SKM-1 (cell line): ENCODE data around the gene HOXC11.

Source experiments
- DNase-seq: peaks from one replicate; lab custom pipeline; 2025; ENCODE audit not compliant: unreplicated experiment; lab: John Stamatoyannopoulos, UW

The HOXC11 gene

DNA sequence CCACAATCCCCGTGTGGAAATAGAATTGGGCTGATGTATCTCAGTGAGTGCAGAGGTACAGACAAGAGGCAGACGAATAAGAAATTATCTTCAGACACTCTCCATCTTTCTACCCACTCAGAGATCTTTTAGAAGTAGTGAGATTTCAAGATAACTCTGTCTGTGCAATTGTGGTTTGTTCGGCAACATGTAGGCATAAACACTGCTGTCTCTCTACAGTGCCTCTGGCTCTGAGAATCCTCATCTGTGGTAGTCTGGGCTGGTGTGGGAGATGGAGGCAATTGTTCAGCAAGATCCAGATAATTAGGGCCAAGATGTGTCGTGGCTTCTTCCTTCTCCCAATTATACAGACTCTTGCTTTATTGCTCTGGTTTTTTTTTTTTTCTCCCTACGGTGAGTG is 31.2 kb upstream of the HOXC11 start:
- no peak for DNase-seq

DNA sequence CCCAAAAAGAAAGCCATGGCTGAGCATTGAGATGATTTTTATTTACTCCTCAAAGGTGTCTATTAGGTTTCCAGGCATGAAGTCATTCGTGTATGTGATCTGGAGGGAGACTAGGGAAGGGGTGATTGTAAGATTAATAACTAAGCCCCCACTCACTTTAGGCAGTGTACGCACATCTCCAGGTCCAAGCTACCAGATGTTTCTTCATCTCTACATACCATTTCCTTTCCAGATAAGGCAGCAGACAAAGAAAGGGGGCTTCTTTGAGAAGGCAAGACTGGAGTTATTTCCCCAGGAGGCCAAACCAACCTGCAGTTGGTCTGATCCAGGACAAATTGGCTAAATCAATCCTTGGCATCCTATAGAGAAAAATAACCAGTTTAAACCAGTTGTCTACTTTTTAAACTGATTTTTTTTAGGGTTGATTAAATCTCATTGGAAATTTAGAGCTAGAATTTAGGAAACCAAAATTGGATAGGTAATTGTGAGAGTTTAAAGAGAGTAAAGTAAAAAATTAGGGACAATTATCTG is 30.4 kb upstream of the HOXC11 start:
- no peak for DNase-seq

DNA sequence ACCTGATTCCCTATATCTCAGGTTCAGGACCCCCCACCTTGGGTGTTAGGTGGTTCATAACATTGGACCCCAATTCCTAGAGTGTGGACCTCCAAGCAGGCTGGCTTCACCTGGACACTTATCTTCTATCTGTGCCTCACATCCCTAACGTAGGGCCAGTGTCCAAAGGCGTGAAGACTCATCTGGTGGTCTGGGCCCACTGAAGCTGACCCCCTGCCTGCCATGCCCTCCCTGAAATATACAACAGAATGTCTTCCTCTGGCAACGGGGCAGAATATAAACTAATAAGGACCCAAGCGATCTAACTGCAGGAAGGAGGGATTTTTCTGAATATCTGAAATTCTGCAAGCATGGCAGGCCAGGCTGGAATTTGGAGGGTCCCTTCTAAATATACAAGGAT is 28.7 kb upstream of the HOXC11 start:
- no peak for DNase-seq

DNA sequence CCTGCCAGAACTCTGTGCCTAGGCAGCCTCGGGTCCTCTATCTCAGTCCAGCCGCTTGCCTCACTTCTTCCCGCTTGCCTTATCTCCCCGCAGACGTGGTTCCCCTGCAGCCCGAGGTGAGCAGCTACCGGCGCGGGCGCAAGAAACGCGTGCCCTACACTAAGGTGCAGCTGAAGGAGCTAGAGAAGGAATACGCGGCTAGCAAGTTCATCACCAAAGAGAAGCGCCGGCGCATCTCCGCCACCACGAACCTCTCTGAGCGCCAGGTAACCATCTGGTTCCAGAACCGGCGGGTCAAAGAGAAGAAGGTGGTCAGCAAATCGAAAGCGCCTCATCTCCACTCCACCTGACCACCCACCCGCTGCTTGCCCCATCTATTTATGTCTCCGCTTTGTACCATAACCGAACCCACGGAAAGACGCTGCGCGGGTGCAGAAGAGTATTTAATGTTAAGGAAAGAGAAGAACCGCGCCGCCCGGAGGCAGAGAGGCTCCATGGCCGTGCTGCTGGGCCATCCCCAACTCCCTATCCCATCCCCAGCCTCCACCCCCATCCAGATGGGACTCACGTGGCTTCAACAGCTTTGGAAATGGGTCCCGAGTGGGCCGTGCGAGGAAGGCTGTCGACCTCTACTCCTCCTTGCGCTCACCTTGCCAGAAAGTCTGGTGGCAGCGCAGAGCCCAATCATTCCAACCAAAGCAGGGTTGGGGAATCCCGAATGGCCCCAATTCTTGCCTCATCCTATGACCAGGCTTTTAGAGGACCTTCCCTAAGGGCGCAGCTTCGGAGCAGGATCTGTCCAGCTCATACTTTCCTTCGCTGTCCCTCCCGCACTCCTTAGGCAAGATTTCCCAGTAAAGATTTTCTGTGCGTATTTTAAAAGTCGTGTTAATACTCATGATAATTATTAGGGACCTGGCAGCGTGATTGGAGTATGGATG is 27.7 kb upstream of the HOXC11 start:
- DNase-seq = no peak

DNA sequence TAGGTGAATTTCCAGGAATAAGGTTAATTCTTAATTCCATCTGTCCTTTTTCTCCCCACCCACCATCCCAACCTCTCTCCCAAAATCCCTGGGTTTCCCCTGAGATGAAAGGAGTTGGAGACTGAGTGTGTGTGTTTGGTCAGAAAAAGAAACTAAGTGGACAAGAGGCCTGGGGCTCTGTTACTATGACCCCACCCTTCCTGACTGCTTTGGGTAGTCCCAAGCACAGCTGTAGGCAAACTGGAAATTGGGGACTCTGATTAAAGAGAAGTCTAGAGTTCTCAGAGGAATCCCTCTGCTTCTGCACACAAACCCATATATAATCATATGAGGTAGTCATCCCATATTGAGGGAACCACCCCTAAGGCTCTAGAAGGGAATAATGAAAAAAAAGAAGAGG is 25.2 kb upstream of the HOXC11 start:
- DNase-seq = no peak

DNA sequence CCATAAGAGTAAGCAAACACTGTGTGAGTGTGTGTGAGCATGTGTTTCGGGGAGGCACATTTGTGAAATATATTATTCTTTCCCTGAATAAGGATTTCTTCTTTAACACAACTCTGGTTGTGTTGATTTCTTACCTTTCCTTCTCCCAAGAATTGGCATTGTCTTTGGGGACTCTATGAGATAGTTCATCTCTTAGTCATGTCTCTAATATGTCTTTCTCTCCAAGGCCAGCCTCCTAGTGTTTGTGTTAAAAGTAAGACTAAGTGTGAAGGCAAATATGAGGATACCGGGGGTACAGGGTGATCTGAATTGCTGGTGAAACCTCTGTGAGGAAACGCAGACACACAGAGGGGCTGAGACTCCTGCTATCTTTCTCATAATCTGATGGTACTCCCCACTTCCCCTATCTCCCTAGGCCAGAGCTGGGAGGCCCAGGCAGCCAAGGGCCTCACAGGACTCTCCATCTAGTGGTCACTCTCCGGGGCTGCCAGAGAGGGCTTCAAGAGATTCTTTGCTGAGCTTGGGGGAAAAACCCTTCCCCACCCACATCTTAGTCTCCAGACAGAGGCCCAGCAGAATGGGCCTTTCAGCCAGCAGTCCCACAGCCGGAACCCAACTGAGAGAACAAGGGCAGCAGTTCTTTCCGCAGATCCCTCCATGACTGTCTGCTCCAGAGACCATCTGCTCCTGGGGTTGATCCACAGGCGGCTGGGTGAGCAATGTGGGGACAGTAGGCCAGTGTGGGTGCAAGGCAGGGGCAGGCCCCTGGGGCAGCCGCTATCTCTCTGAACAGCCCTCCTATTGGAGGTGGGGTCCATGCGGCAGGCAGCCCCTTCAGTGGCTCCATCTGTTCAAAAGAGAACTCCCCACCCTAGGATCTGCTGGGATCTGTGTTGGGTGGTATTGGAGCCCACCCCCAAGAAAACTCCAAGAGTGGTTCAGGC is 24.0 kb upstream of the HOXC11 start:
- DNase-seq = no peak

DNA sequence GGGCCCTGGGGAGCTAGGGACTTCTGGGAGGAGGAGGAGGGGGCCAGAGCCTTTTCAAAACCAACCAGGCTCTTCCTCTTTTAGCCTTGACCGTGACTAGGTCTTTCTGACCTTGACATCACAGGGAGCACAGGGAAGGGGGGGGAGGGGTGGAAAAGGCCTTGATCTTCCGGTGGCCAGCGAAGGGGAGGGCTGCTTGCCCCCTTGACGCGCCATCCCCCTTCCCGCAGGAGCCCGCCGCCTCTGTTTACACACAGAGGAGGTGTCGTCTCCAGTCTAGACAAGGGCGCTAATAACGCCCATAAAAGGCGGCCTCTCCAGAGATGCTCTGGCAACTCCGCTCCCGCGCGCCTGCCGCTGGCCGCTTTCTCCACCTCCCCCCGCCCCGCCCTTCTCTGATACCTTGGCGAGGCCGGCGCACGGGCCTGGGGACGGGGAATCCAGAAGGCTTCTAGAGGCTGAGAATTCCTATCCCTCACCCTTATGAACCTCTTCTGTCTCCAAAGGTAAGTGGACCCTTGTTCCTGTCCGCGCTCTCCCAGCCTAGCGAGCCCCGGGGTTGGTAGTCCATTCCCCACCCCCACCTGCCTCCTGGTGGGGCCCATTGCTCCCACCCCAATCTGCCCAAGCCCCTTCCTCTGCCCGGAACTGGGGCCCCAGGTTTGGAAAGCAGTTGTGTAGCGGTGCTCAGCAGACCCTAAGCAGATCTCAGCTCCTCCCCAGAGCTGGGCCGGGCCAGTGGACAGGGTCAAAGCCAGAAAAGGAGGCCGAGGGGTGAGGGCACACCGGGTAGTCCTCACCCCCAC is 23.1 kb upstream of the HOXC11 start:
- DNase-seq = no peak

DNA sequence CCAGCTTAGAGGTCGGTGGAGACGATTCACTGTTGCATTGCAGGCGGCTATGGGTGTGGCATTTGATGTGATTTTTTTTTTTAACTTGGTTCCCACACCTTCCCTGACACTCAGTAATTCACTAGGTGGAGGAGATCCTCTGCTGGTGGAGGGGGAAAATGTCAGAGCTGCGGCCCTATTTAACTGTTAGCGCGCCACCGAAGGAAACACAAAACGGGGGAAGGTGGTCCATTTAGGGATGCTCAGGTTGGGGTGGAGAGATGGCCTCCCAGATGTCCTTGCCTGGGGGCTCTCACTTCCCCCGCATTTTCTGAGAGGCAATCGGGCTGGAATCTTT is 22.5 kb upstream of the HOXC11 start:
- no peak for DNase-seq

DNA sequence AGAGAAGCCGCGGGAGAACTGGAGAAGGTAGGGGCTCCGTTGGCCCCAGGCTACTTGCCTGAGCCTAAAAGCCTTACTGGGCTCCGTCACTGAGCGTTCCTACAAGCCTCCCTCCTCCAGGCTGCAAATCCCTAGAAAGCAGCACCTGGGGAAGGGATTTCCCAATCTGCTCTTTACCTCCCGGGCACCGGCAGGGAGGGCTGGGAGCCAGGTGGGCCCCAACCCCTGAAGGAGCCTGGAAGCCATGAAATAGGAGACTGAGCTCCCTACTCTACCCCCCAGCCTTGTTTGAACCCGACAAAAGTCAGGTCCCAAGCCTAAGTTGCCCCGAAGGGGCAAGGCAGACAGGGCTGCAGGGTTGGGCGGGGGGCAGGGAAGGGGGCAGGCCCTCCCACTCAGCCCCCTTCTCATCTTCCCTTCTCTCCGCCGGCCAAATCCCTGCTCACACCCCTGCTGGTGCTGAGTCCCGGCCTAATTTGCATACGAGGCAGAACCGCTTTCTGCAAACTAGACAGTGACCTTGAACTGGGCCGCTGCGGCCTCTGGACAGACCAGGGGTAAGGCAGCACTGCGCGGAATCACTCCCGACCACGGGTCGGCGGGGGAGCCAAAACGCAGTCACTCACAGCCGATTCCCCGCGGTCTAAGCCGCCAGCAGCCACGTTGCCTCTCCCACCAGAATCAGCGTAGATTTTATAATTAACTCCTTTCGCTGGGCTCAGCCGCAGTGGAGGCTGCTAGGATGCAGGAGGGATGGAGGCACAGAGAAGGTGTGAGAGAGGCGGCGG is 21.9 kb upstream of the HOXC11 start:
- no peak for DNase-seq

DNA sequence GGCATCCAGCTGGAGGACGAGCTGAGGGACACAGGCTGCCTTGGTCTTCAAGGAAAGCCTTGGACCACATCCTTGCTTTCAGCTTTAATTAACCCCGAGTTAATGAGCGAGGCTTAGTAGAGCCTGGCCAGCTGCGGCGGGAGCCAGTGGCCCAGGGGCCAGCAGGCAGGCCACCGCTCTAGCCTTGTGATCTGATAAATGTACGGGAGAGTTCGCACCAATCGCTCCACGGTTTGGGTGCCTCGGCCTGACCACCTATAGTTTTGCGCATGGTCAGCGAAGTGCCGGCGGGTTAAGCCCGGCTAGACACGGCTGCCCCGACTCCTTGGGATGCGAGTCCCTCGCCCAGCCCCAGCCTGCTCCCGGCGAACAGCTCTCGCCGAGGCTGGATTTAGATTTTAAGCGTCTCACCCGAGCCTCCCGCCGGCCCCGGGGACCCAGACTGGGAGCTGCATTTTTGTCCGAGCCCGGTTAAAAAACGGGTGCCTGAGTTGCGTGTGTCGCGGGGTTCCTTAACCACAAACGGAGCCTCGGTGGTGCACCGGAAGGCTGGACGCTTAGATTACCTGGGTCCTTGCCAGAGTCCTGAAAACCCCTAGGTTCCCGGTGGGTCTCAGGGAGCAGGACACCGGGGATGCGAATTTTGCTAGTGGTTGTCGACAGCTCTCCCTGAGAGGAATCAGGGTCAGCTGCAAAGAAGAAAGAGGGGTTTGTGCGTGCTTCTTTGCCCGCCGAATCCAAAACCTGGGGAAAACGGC is 21.2 kb upstream of the HOXC11 start:
- DNase-seq = no peak

DNA sequence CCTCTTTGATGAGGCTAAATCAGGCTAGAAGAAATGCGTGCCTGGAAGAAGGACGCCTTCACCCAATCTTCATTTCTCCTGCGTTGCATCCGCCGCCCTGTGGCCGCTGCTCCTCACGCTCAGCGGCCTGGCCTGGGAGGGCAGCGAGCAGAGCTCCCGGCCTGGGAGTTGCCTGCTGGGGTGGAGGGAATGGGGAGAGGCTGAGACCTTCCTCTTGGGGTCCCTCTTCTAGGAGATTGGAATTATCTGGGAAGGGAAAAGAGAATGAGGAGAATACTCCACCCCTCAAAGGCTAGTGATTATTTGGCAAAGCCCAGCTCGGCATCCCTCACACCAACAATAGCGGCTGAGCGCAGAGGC is 20.6 kb upstream of the HOXC11 start:
- DNase-seq = no peak

DNA sequence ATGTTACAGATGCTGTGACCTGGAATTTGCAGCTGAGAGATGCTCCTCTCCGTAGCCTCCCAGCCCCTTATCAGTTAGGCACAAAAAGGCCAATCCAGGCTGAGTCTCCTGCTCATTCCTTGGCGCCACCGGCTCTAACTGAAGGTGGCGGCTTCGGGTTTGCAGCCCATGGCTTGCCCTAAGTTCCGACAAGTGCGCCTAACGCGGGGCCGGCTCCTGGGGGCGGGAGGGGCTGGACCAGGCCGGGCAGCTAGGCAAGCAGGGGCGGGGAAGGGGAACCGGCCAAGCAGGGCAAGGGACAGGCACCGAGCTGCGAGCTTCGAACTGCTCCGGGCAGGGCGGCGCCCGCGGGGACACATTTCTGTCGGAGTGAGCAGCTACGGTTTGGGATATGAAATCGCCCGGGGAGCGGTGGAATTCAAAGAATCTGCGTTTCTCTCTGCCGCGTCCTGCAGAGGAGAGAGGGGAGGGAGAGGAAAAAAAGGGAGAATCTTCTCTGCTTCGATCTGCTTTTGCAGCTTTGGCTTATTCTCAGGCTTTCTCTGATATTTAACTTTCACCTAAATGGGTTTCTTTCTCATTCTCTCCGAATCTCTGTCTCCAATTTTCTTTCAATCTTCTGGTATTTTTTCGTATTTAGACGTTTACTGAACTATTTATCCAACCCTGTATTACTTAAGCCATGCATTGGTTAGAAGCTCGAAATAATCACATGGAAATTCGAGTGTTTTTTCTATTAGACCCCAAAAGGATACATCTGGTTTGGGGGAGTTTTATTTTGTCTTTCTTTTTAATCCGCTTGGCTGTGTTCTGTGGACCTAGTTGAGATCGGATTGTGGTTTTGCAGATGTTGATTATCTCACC is 19.8 kb upstream of the HOXC11 start:
- DNase-seq = no peak

DNA sequence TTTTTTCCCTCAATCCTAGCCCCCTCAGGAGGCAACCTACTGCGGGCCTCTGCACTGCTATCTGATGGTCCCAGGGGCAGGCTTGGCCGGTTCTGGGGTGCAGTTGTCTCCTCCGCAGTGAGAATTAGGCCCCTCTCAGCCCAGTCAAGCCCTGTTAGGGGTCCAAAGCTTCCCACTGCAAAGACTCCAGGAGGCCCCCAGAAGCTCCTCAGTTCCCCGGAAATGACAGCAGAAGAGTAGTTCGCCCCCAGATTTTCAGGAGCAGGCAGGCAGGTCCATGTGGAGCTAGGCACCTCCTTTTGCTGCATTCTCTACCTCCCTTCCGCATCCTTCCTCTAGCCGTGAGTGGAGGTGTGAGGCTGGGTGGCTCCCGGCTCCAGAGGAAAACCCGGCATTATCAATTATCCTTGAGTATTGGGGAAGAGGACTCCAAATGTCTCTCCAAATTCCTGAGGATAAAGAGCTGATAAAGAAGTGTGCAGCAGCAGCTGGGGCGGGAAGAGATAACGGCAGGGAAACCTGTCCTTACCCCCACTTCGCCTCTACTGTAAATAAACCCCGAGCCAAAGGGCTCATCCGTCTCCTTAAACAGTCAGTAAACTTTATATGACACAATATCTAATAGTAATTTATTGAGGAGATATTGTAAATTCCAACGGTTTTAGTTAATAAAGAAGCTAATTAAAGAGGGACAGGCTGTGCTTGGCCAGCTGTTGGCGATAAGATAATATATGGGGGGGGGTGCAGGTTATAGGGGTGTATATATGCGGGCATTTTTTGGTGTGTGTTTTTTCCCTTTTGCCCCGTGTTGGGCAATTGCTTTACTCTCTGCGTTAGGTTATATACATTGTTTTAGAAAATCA is 18.9 kb upstream of the HOXC11 start:
- DNase-seq = no peak

DNA sequence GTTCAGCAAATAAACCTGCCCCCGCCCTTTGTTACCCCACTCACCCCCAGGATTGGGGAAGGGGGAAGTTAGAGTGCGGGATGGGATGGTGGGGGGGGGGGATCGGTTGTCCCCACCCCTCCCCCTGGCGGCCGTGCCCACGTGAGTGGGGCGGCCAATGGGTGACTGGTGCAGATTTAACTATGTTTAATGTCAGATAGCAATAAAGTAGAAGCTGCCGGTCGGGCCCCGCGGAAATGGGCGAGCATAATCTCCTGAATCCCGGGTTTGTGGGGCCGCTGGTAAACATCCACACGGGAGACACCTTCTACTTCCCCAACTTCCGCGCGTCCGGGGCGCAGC is 18.3 kb upstream of the HOXC11 start, which contains the start of gene HOXC12:
Gene HOXC12 (plus strand): TSS at position 210 of the 342 bp plus-strand sequence. CDS start 27 bp downstream, at position 237.
- DNase-seq = no peak

DNA sequence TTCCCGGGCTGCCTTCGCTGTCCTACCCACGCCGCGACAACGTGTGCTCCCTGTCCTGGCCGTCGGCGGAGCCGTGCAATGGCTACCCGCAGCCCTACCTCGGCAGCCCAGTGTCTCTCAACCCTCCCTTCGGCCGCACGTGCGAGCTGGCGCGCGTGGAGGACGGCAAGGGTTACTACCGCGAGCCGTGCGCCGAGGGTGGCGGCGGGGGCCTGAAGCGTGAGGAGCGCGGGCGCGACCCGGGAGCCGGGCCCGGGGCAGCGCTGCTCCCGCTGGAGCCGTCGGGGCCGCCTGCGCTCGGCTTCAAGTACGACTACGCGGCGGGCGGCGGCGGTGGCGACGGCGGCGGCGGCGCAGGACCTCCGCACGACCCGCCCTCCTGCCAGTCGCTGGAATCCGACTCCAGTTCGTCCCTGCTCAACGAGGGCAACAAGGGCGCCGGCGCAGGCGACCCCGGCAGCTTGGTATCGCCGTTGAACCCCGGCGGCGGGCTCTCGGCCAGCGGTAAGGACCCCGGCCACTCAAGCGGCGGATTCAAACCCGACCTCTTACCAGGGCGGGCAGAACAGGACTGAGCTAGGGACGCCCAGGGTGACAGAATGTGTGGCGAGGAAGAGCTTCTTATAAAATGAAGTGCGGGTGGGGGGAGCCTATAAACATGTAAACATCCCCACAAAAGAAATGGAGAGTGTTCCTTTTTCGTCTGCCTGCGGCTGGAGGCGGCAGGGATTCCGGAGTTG is 17.7 kb upstream of the HOXC11 start:
- DNase-seq = no peak

DNA sequence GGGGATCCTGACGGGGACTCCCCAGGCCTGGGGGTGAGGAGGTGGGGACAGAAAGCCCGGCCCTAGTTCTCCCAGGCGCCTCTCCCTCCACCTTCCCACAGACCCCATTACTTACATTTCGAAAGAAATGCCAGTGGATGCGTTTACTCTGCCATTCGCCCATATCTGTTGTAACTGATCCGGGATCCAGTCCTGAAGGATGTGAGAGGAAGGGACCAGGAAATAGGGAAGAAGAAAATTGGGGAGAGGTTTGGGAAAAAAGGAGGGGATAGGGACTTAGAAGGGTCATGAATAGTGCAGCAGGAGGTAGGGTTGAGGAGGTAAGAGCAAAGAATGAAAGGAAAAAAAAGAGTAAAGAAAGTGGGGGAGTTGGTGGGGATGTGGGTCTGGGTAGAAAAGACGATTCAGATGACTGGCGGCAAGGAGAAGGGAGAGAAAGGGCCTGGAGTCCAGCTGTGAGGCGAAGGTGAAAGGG is 17.1 kb upstream of the HOXC11 start:
- no peak for DNase-seq
